Forelimb muscle (tissue), 1 donor: ENCODE results near the gene LRRC56. TPM values are rescaled to one million over a fixed set of nuclear protein-coding genes. Genes with fewer than 3 reads are reported as not detected.
"Not testable (repeated sequence)": the region's sequence is repeated elsewhere in the genome, so short reads cannot be mapped to it uniquely, and the experiment has no call there.

ENCODE experiments used
- DNase-seq: peaks from one replicate; pipeline ENCODE4 v3.0.0-alpha.2; 2013; ENCODE audit warnings: low read depth
- polyA plus RNA-seq: library from polyadenylated mRNA; unstranded; fragments of 120-200 nt; gene quantifications from one replicate; pipeline ENCODE4 v1.2.1, GENCODE V29; 2013; ENCODE audit not compliant: insufficient read length

LRRC56 gene
- polyA plus RNA-seq, 1 donor, result 7.3 TPM

DNA sequence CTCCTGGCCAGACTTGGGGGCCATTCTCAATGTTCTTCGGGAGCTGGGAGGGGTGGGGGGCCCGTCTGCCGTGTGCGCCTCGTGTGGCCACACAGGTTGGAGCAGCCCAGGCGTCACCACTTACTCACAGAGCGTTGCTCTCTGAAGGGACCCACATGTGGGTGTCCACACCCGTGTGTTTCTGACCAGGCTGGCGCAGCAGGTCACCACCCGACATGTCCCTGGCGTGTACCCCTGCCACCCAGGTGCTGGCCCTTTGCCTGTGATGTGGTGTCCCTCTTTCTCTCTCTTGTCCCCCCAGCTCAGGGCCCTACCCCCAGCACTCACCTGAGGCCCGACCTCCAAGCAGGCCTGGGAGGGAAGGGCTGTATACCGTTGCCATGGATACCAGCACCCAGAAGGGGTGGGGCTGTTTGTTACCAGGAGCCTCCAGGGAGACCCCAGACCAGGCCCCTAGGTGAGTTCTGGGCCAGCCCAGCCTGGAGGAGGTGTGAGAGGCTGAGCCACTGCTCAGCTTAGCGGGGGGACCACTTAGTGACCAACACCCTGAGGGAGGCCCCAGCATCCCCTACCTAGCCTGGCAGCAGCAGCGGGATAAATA, 21.8 kb downstream of the LRRC56 start:
- DNase-seq, result no peak

- no peak for DNase-seq
Observed at GRCh38 chr11:559712-560304, 22.5 kb downstream of the LRRC56 start.

- DNase-seq, result no peak
Observed at GRCh38 chr11:560305-561147, 23.2 kb downstream of the LRRC56 start, which contains the start of the genes LMNTD2 and RASSF7. TSS of gene LMNTD2 (minus strand) at chr11:560738. CDS start at chr11:560716, 22 bp downstream. TSS of gene RASSF7 (plus strand) at chr11:560970. CDS start at chr11:561769, 799 bp downstream.

DNA sequence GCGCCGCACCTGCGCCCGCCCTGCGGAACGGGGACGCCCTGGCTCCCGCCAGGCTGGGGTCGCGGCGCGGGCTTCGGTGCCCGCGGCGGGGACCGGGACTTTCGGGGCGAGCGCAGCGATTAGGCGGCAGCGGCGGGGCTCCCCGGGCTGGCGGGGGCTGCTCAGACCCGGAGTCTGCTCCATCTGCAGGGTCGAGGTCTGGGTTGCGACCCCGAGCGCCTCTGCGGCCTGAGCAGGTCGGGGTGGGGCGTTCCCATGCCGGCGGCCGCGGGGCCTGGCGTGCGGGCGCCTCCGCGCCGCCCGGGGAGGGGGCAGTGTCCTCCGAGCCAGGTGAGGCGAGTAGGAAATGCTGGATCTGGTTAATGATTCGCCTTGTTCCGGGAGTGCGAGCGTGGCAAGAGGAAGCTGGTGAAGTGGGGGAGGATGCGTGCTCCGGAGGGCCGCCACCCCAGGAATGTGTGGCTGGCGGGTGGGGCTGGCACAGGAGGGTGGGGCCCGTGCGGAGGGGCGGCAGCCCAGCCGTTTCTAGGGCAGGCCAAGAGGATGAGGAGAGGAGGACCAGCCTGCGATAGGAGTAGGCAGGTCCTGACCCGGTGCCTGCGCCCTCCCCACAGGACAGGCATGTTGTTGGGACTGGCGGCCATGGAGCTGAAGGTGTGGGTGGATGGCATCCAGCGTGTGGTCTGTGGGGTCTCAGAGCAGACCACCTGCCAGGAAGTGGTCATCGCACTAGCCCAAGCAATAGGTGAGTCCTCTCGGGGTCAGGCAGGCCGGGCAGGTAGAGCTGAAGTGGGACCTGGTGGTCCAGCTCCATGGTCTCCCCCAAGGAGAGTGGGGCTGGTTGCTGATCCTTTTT, 24.0 kb downstream of the LRRC56 start:
- no peak for DNase-seq

DNA sequence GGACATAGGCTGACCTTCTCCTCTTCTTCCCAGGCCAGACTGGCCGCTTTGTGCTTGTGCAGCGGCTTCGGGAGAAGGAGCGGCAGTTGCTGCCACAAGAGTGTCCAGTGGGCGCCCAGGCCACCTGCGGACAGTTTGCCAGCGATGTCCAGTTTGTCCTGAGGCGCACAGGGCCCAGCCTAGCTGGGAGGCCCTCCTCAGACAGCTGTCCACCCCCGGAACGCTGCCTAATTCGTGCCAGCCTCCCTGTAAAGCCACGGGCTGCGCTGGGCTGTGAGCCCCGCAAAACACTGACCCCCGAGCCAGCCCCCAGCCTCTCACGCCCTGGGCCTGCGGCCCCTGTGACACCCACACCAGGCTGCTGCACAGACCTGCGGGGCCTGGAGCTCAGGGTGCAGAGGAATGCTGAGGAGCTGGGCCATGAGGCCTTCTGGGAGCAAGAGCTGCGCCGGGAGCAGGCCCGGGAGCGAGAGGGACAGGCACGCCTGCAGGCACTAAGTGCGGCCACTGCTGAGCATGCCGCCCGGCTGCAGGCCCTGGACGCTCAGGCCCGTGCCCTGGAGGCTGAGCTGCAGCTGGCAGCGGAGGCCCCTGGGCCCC, 24.8 kb downstream of the LRRC56 start:
- no peak for DNase-seq

DNA sequence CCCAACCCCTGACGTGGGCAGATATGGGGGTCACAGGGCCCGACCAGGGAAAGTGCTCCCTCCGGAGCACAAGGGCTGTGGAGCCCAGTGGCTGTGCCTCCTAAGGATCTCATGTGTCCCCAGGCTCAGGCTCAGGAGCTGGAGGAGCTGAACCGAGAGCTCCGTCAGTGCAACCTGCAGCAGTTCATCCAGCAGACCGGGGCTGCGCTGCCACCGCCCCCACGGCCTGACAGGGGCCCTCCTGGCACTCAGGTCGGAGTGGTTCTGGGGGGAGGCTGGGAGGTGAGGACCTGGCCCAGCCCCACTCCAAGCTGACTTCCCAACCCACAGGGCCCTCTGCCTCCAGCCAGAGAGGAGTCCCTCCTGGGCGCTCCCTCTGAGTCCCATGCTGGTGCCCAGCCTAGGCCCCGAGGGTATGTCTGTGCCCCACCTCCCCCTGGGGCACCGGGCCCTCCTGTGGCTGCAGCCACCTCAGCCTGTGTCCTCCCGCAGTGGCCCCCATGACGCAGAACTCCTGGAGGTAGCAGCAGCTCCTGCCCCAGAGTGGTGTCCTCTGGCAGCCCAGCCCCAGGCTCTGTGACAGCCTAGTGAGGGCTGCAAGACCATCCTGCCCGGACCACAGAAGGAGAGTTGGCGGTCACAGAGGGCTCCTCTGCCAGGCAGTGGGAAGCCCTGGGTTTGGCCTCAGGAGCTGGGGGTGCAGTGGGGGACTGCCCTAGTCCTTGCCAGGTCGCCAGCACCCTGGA, 25.9 kb downstream of the LRRC56 start:
- no peak for DNase-seq

DNA sequence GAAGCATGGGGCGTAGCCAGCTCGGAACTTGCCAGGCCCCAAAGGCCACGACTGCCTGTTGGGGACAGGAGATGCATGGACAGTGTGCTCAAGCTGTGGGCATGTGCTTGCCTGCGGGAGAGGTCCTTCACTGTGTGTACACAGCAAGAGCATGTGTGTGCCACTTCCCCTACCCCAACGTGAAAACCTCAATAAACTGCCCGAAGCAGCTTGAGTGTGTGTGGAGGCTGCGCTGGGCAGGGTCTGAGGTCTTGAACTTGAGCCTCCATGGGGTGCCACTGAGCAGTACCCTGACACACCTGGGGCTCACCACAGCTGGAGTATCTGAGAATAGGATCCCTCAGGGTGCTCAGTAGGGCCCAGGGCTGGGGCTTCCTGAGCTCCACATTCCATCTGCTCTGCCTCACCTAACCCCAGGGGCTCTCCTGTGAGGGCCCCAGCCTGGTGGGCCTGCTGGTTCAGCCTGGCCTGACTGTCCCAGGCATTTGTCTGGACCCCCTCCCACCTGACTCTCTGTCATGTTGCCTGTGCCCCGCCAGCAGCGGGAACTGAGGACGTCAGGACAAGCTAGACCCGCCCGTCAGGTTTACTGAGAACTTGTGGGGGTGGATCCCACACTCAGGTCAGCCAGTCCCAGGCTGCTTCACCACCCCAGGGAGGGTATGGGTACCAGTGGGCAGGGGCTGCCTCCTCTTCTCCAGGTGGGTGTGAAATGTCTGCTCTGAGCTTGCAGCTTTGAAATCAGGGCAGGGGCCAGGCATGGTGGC, 26.7 kb downstream of the LRRC56 start:
- no peak for DNase-seq

DNA sequence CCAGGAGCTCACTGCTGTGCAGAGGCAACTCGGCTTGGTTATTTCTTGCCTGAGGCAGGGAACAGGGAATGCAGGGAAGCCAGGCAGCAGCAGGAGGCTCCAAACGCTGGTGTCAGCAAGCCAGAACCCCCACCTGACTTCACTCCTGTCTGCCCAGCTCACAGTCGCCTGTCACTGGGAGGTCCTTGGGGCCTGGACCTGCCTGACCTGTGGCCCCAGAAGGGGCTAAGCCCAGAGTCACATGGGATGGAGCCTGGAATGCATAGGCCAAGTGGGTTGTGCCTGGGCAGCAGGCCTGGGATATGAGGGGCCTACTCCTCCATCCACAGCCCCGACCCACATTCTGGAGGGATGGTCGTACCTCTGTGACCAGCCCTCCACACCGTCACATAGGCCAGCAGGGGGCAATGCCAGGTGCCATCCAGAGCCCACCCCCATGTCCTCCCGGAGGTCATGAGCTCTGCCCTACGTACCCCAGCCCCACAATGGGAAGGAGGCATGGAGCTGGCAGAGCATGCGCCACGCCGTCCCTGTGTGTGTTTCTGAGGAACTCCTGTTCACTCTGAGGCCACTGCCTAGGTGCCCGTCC, 28.7 kb downstream of the LRRC56 start:
- no peak for DNase-seq

- DNase-seq, result no peak
Observed at GRCh38 chr11:567011-567628, 29.8 kb downstream of the LRRC56 start.

- no peak for DNase-seq
Observed at GRCh38 chr11:567629-568292, 30.4 kb downstream of the LRRC56 start.

DNA sequence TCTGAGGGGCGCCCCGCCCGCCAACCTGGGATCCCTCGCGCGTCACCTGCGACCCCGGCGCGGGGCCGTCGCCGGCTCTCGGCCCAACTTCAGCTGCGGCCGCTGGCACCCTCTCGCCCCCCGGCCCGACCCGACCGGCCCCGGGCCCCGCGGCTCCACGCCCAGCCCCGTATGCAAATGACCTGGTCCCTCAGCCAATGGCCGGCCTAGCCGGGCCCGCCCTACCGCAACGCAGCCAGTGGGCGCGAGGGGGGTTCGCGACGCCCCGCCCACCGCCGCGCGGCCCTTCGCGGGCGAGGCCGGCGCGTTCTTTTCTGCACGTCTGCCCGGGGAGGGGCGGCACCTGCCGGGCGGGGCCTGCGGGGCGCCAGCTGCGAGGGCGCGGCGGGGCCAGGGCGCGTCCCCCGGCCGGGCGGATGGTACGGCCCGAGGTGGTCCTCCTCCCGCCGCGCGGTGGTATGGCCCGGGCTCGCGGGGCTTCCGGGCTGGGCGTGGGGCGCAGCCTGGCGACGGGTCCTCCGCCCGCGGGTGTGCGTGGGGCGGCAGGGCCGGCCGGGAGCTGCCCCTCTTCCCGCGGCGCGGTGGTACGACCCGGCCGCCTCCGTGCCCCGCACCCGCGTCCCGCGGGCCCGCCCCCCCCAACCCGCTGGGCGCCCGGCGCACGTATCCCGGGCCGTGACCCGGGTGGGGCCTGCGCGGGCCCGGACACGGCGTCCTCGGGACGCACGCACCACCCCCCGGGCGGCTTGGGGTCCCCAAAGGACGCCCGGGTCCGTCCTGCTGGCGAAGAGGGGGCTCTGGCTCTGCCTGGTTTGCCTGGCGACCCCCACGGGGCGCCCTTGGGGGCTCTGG, 31.2 kb downstream of the LRRC56 start:
- DNase-seq, result peak; percentile 72

GRCh38 chr11:569158-569885, 32.0 kb downstream of the LRRC56 start:
- no peak for DNase-seq

DNA sequence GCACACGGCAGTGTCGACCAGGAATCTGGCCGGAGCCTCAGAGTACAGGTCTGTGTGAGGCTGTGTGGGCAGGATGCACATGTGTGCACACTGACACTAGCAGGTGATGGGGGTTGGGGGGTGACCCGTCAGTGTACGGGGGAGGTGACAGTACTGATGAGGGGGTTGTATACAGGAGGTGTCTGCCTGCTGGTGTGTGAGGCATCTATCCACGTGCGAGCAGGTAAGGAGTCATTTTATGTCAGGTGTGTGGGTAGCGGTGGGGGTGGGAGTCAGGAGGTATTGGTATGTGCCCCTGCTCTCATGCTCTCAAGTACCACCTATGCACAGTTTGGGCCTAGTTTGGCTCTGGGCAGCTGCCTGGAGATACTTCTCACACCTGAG, 34.5 kb downstream of the LRRC56 start:
- DNase-seq, result no peak

- DNase-seq, result no peak
Observed at GRCh38 chr11:573146-573759, 35.9 kb downstream of the LRRC56 start.

DNA sequence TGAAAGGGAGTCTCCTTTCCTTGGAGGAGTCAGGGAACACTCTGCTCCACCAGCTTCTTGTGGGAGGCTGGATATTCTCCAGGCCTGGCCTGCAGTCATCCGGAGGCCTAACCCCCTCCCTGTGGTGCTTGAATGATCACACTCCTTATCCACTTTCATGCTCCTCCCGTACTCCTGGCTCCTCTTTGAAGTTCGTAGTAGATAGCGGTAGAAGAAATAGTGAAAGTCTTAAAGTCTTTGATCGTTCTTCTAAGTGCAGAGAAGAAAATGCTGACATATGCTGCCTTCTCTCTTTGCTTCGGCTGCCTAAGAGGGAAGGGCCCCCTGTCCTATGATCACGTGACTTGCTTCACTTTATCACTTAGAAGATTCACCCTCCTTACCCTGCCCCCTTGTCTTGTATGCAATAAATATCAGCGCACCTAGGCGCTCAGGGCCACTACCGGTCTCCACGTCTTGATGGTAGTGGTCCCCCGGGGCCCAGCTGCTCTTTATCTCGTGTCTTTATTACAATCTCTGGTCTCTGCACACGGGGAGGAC, 36.8 kb downstream of the LRRC56 start:
- DNase-seq, result not testable (repeated sequence)
